ENCODE results near the gene LSS. TPM values are rescaled to one million over a fixed set of nuclear protein-coding genes. Genes with fewer than 3 reads are reported as not detected.

LSS gene
- total and polyA plus RNA-seq, 10 of the 15 experiments (the other 5 are each of a cell fraction or from before 2014, with no cell fraction given): 2.9 to 82.4 (median 27.5) TPM

GRCh38 chr21:46247699-46248421 is 19.3 kb upstream of the LSS start:
- CTCF ChIA-PET: no interaction called here
- SMC1A ChIA-PET (ENCODE audit: uncharacterized antibody, unreplicated experiment): interaction anchor here (1.8 kb wide), 1 partner anchor 12 kb away, joined by 4 read pairs; no protein-coding TSS in a partner anchor
- no peak for FAIRE-seq
- RAD21 ChIA-PET (ENCODE audit: unreplicated experiment): no interaction called here
- no peak overlapping the region for H3K4me2 ChIP-seq (ENCODE audit: control insufficient read depth, insufficient read depth)
- no peak overlapping the region for H3K9ac ChIP-seq (ENCODE audit: control insufficient read depth, insufficient read depth, low read length)
- no peak for DNase-seq (ENCODE audit: low read depth, low spot score)
- no peaks in the 10 kb centered on the region for H3K79me2 ChIP-seq (ENCODE audit: control insufficient read depth, insufficient read depth, low read length)
- H3K4me1 ChIP-seq (ENCODE audit: control insufficient read depth, insufficient read depth, low read length): peaks cover 7% of the 10 kb centered on the region
- no peak overlapping the region for H2AFZ ChIP-seq (ENCODE audit: control insufficient read depth, low read depth, low read length)
- WGBS (ENCODE audit: insufficient coverage, insufficient replicate concordance, low lambda C conversion rate, missing lambda C conversion rate): 45% methylated on average over 3 of the region's 3 CpGs
- peaks cover 32 to 70% of the 10 kb centered on the region in 2 experiments for H3K36me3 ChIP-seq (ENCODE audit: control insufficient read depth in 2 of 2, insufficient read depth in 2 of 2, low read length in 1 of 2)
- no peak overlapping the region for H3K4me3 ChIP-seq
- H3K27me3 ChIP-seq (replicated peaks in 1 of 2; ENCODE audit: control insufficient read depth in 2 of 2, insufficient read depth in 2 of 2, low read length in 1 of 2): no peaks in the 10 kb centered on the region; a peak in 1 of 4 replicates
- BruUV-seq (replicated peaks): no TSS peak
- POLR2A ChIA-PET: interaction anchor here (0.6 kb wide), 1 partner anchor 74 kb away, joined by 3 read pairs; no protein-coding TSS in a partner anchor
- peak; percentile 44 for ATAC-seq
- H4K20me1 ChIP-seq (ENCODE audit: control insufficient read depth, insufficient read depth): no peaks in the 10 kb centered on the region
- TF ChIP-seq EED (IDR thresholded peaks at IDR 0.05; ENCODE audit: low read depth) (no peak), HCFC1 (IDR thresholded peaks at IDR 0.05; ENCODE audit: low read length) (no peak), SREBF1 (IDR thresholded peaks at IDR 0.05; ENCODE audit: low read length) (no peak), TAF1 (IDR thresholded peaks at IDR 0.05; ENCODE audit: borderline replicate concordance, low read depth, low read length) (no peak), ASH2L (IDR thresholded peaks at IDR 0.05; ENCODE audit: borderline replicate concordance, low read depth) (no peak), BMI1 (IDR thresholded peaks at IDR 0.05; ENCODE audit: borderline replicate concordance) (no peak), MAX (IDR thresholded peaks at IDR 0.05; ENCODE audit: low read depth, low read length) (no peak), NR2F1 (conservative IDR thresholded peaks at IDR 0.05) (no peak), ATF3 (IDR thresholded peaks at IDR 0.05; ENCODE audit: borderline replicate concordance, extremely low read depth, low read depth, low read length) (no peak), ZBED1 (IDR thresholded peaks at IDR 0.05; ENCODE audit: borderline replicate concordance) (no peak), HDAC2 (IDR thresholded peaks at IDR 0.05) (no peak), TBL1XR1 (IDR thresholded peaks at IDR 0.05; ENCODE audit: low read depth, low read length) (no peak), SUZ12 (IDR thresholded peaks at IDR 0.05; ENCODE audit: unreplicated experiment) (no peak), IRF5 (IDR thresholded peaks at IDR 0.05; ENCODE audit: borderline replicate concordance) (no peak), NFYA (IDR thresholded peaks at IDR 0.05; ENCODE audit: borderline replicate concordance, low read depth, low read length) (no peak), RELB (IDR thresholded peaks at IDR 0.05; ENCODE audit: low read depth) (no peak)
- intact Hi-C loops (cut with micrococcal nuclease; ENCODE audit: unreplicated experiment) (no loop called here), in situ Hi-C loops (cut with MboI) (no loop called here)
- no peak overlapping the region for H3K27ac ChIP-seq (ENCODE audit: control insufficient read depth, insufficient read depth)
- no peaks in the 10 kb centered on the region; the same call in 2 of the 3 replicates for H3K9me3 ChIP-seq (replicated peaks; ENCODE audit: control insufficient read depth, insufficient read depth, low read length)

All from GM12878 (cell line).